DND-41 (cell line): ENCODE data around the gene ACVR2B.

Source experiments
- EZH2 ChIP-seq: IDR thresholded peaks from 3 replicates; pipeline ENCODE4 v1.6.1; 2012; ENCODE audit warnings: borderline replicate concordance, low read depth, mild to moderate bottlenecking, moderate library complexity, low read length, inconsistent platforms; ENCODE audit not compliant: severe bottlenecking
- TF ChIP-seq, protein P1 (sequence below): IDR thresholded peaks from 2 replicates; pipeline ENCODE4 v1.5.1; 2012; ENCODE audit warnings: borderline replicate concordance, low read length, moderate library complexity, mild to moderate bottlenecking; ENCODE audit not compliant: poor library complexity, severe bottlenecking; ENCODE audit errors: extremely low read depth

DNA sequence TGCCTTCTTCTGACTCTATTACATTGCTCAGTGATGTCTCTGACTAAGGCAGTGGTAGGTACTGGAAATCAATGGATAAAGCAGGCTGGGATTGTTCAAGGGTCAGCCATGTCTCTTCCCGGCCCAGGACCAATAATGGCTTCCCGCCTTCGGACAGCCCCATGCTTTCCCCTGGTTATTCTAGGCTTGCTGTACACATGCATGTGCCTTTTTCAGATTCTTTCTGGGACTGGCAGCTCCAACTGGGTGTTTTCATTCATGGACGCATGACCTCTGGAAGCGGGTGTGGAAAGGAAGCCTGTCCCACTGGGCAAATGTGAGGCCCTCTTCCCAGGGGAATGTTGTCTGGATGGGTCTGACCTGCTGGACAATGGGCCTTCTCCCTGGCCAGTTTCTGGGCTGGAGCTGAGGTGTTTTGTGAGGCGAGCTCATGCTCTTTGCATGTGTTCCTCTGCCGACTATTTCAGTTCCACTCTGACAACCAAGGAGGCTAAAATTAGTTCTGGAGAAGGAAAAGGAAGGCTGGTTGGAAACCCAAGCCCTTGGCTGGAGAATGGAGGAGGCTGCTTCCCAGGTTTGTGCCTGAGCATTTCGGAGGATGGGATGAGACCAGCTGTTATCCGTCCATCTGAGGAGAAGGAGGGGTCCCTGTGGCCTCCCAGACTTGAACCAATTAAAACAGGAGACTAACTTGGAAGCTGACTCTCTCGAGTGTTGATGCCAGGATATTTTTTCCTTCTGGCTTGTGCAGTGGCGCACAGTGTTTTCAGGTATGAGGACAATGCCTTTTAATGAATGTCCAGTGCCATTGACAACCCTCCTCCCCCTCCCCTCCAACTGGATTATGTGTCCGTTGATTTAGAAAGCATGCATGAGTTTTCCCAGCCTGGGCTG is 6.9 kb downstream of the ACVR2B start:
- TF ChIP-seq EZH2 = no peak
- TF ChIP-seq, protein P1, sequence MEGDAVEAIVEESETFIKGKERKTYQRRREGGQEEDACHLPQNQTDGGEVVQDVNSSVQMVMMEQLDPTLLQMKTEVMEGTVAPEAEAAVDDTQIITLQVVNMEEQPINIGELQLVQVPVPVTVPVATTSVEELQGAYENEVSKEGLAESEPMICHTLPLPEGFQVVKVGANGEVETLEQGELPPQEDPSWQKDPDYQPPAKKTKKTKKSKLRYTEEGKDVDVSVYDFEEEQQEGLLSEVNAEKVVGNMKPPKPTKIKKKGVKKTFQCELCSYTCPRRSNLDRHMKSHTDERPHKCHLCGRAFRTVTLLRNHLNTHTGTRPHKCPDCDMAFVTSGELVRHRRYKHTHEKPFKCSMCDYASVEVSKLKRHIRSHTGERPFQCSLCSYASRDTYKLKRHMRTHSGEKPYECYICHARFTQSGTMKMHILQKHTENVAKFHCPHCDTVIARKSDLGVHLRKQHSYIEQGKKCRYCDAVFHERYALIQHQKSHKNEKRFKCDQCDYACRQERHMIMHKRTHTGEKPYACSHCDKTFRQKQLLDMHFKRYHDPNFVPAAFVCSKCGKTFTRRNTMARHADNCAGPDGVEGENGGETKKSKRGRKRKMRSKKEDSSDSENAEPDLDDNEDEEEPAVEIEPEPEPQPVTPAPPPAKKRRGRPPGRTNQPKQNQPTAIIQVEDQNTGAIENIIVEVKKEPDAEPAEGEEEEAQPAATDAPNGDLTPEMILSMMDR = no peak
